ENCODE data around the gene CDKN2A. TPM values are rescaled to one million over a fixed set of nuclear protein-coding genes. Genes with fewer than 3 reads are reported as not detected.
A peak's percentile ranks its signal among the peaks of the same experiment; 100 is the strongest.

The CDKN2A gene
- total and polyA plus RNA-seq, 4 donors, result 2.3 to 9.4 (median 5.3) TPM

DNA sequence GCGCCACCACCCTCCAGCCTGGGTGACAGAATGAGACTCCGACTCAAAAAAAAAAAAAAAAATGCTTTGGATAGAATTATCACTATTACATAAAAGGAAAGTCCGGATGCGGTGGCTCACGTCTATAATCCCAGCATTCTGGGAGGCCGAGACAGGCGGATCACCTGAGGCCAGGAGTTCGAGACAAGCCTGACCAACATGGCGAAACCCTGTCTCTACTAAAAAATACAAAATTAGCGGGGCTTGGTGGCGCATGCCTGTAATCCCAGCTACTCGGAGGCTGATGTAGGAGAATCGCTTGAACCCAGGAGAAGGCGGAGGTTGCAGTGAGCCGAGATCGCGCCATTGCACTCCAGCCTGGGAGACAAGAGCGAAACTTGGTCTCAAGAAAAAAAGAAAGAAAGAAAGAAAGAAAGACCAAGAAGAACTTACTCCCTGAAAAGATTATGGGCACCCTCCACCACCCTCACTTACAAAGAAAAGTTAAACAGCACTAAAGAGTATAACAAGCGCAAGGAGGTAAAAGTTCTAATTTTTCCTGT, 17.8 kb downstream of the CDKN2A start:
- Histone ChIP-seq H3K4me1 (ENCODE audit: control insufficient read depth in 1 of 2, insufficient read depth in 2 of 2, low read length in 2 of 2) (no peaks in the 10 kb centered on the region), H3K36me3 (ENCODE audit: control insufficient read depth in 1 of 2, insufficient read depth in 2 of 2, low read length in 1 of 2) (no peaks in the 10 kb centered on the region), H3K27ac (ENCODE audit: low read depth in 1 of 2, low read length in 2 of 2) (no peak overlapping the region), H3K27me3 (ENCODE audit: control insufficient read depth in 1 of 2, insufficient read depth in 2 of 2, low read length in 1 of 2) (no peaks in the 10 kb centered on the region), H3K4me3 (ENCODE audit: low read length in 2 of 2) (no peak overlapping the region), H3K9me3 (ENCODE audit: control insufficient read depth, low read length) (no peaks in the 10 kb centered on the region)
- WGBS, 2 donors, result 20 to 25% methylated on average over 19 of the region's 19 CpGs
- intact Hi-C loops (cut with DNase I), result no loop called here
- ATAC-seq (ENCODE audit: low FRiP score) (no peak), DNase-seq (no peak)

DNA sequence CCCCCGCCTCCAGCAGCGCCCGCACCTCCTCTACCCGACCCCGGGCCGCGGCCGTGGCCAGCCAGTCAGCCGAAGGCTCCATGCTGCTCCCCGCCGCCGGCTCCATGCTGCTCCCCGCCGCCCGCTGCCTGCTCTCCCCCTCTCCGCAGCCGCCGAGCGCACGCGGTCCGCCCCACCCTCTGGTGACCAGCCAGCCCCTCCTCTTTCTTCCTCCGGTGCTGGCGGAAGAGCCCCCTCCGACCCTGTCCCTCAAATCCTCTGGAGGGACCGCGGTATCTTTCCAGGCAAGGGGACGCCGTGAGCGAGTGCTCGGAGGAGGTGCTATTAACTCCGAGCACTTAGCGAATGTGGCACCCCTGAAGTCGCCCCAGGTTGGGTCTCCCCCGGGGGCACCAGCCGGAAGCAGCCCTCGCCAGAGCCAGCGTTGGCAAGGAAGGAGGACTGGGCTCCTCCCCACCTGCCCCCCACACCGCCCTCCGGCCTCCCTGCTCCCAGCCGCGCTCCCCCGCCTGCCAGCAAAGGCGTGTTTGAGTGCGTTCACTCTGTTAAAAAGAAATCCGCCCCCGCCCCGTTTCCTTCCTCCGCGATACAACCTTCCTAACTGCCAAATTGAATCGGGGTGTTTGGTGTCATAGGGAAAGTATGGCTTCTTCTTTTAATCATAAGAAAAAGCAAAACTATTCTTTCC, 19.3 kb downstream of the CDKN2A start:
- Histone ChIP-seq H3K27me3 (ENCODE audit: control insufficient read depth in 1 of 2, insufficient read depth in 2 of 2, low read length in 1 of 2) (peaks cover 0 to 3% of the 10 kb centered on the region in 2 donors), H3K4me1 (ENCODE audit: control insufficient read depth in 1 of 2, insufficient read depth in 2 of 2, low read length in 2 of 2) (no peaks in the 10 kb centered on the region), H3K27ac (ENCODE audit: low read depth in 1 of 2, low read length in 2 of 2) (no peak overlapping the region), H3K9me3 (ENCODE audit: control insufficient read depth, low read length) (no peaks in the 10 kb centered on the region), H3K36me3 (ENCODE audit: control insufficient read depth in 1 of 2, insufficient read depth in 2 of 2, low read length in 1 of 2) (no peaks in the 10 kb centered on the region), H3K4me3 (ENCODE audit: low read length in 2 of 2) (peak overlapping the region in 1 of 2 donors; percentile 3)
- DNase-seq (peak in 1 of 2 donors; percentile 79), ATAC-seq (ENCODE audit: low FRiP score) (peak; percentile 62)
- WGBS, 2 donors, result 2% methylated on average over 49 to 51 of the region's 51 CpGs
- intact Hi-C loops (cut with DNase I), result no loop called here

DNA sequence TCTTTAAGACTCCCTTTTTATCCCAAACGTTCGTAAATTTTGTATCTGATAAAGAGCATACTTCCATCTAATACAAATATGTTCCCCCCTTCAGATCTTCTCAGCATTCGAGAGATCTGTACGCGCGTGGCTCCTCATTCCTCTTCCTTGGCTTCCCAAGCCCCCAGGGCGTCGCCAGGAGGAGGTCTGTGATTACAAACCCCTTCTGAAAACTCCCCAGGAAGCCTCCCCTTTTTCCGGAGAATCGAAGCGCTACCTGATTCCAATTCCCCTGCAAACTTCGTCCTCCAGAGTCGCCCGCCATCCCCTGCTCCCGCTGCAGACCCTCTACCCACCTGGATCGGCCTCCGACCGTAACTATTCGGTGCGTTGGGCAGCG, 19.9 kb downstream of the CDKN2A start:
- H3K4me3 ChIP-seq (ENCODE audit: low read length in 2 of 2), result peak overlapping the region in 1 of 2 donors; percentile 3
- intact Hi-C loops (cut with DNase I), result no loop called here
- H3K27ac ChIP-seq (ENCODE audit: low read depth in 1 of 2, low read length in 2 of 2), result no peak overlapping the region
- H3K9me3 ChIP-seq (ENCODE audit: control insufficient read depth, low read length), result no peaks in the 10 kb centered on the region
- H3K27me3 ChIP-seq (ENCODE audit: control insufficient read depth in 1 of 2, insufficient read depth in 2 of 2, low read length in 1 of 2), result peaks cover 0 to 3% of the 10 kb centered on the region in 2 donors
- no peaks in the 10 kb centered on the region for H3K36me3 ChIP-seq (ENCODE audit: control insufficient read depth in 1 of 2, insufficient read depth in 2 of 2, low read length in 1 of 2)
- no peak for ATAC-seq (ENCODE audit: low FRiP score)
- no peaks in the 10 kb centered on the region for H3K4me1 ChIP-seq (ENCODE audit: control insufficient read depth in 1 of 2, insufficient read depth in 2 of 2, low read length in 2 of 2)
- DNase-seq, result no peak
- WGBS, 2 donors, result 5 to 8% methylated on average over 21 of the region's 21 CpGs

DNA sequence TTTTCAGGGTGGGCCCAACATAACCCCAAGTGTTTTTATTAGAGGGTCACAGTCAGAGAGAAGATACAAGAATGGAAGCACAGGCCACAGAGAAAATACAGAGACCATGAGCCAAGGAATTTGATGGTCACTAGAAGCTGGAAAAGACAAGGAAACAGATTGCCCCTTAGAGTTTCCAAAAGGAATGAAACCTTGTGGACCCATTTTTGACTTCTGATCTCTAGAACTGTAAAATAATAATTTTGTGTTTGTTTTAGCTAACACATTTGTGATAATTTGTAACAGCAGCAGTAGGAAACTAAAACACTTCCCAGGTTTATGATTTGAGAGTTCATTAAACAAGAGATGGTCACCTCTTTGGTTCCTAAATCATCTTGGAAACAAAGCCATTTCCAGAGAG, 21.8 kb downstream of the CDKN2A start:
- Histone ChIP-seq H3K36me3 (ENCODE audit: control insufficient read depth in 1 of 2, insufficient read depth in 2 of 2, low read length in 1 of 2) (no peaks in the 10 kb centered on the region), H3K4me3 (ENCODE audit: low read length in 2 of 2) (no peak overlapping the region), H3K27ac (ENCODE audit: low read depth in 1 of 2, low read length in 2 of 2) (no peak overlapping the region), H3K4me1 (ENCODE audit: control insufficient read depth in 1 of 2, insufficient read depth in 2 of 2, low read length in 2 of 2) (no peaks in the 10 kb centered on the region), H3K27me3 (ENCODE audit: control insufficient read depth in 1 of 2, insufficient read depth in 2 of 2, low read length in 1 of 2) (peaks cover 0 to 3% of the 10 kb centered on the region in 2 donors), H3K9me3 (ENCODE audit: control insufficient read depth, low read length) (no peaks in the 10 kb centered on the region)
- DNase-seq (no peak), ATAC-seq (ENCODE audit: low FRiP score) (no peak)
- intact Hi-C loops (cut with DNase I), result no loop called here

DNA sequence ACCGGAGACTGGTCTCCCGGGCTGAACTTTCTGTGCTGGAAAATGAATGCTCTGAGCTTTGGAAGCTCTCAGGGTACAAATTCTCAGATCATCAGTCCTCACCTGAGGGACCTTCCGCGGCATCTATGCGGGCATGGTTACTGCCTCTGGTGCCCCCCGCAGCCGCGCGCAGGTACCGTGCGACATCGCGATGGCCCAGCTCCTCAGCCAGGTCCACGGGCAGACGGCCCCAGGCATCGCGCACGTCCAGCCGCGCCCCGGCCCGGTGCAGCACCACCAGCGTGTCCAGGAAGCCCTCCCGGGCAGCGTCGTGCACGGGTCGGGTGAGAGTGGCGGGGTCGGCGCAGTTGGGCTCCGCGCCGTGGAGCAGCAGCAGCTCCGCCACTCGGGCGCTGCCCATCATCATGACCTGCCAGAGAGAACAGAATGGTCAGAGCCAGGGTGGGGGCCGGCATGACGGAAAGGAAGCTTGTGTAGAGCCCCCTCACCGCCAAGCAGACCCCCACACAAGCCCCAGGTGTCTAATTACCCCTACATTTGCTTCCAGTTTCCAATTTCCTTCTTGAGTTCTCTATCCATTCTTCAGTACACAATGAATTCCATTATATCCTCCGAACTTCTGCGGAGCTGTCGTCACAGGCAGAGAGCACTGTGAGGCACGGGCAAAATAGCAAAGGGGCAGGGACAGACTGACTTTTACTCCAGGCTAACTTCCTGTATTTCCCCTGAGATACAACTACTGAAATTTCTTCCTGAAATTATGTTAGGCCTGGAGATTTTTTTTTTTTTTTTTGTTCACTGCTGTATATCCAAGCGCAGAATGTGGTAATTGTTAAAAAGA, 23.2 kb downstream of the CDKN2A start:
- no peak for ATAC-seq (ENCODE audit: low FRiP score)
- intact Hi-C loops (cut with DNase I), result no loop called here
- WGBS, 2 donors, result 10 to 16% methylated on average over 45 of the region's 45 CpGs

DNA sequence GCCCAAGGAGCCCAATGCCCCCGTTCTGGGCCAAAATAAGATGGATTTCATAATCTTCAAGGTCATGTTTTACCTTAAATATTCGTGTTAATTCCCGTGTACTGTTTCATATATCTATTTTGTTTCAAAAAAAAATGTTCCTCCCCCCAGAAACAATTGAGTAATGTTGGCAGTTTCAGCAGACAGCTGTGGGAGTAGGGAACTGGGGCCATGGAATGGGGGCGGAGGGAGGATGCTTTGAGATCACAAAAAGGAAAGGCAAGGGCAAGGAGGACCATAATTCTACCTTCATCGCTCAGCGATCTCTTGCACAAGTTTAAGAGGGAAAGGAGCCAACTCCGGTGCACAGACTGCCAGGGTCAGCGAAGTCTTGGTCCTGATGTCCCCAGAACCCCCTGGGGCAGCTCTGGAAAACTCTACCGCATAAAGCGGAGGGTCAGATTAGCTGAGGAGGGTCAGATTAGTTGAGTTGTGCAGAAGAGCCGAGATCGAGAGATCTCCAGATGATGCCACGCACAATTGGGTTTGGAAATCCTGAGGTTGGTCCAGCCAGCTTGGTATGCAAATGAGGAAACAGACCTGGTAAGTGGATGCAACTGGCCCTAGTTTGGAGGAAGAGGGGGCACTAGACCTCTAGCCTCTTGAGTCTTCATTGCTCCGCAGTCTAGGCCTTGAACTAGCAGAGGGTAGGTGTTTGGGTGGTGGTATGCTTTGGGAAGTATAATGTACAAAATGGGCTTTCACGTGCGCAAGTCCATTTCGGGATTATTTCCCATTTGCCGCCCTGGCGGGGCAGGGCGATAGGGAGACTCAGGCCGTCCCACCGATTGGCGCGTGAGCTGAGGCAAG, 24.0 kb downstream of the CDKN2A start:
- no peak overlapping the region for H3K4me3 ChIP-seq (ENCODE audit: low read length in 2 of 2)
- WGBS, 2 donors, result 22 to 35% methylated on average over 24 of the region's 24 CpGs
- H3K9me3 ChIP-seq (ENCODE audit: control insufficient read depth, low read length), result peaks cover 1% of the 10 kb centered on the region
- H3K27ac ChIP-seq (ENCODE audit: low read depth in 1 of 2, low read length in 2 of 2), result no peak overlapping the region
- peaks cover 0 to 4% of the 10 kb centered on the region in 2 donors for H3K27me3 ChIP-seq (ENCODE audit: control insufficient read depth in 1 of 2, insufficient read depth in 2 of 2, low read length in 1 of 2)
- ATAC-seq (ENCODE audit: low FRiP score) (no peak), DNase-seq (no peak)
- H3K4me1 ChIP-seq (ENCODE audit: control insufficient read depth in 1 of 2, insufficient read depth in 2 of 2, low read length in 2 of 2), result no peaks in the 10 kb centered on the region
- intact Hi-C loops (cut with DNase I), result no loop called here
- no peaks in the 10 kb centered on the region for H3K36me3 ChIP-seq (ENCODE audit: control insufficient read depth in 1 of 2, insufficient read depth in 2 of 2, low read length in 1 of 2)

More for the DNA sequence above, 23.2 kb downstream of the CDKN2A start:
- Histone ChIP-seq H3K27me3 (ENCODE audit: control insufficient read depth in 1 of 2, insufficient read depth in 2 of 2, low read length in 1 of 2) (peaks cover 0 to 3% of the 10 kb centered on the region in 2 donors), H3K4me3 (ENCODE audit: low read length in 2 of 2) (no peak overlapping the region), H3K27ac (ENCODE audit: low read depth in 1 of 2, low read length in 2 of 2) (no peak overlapping the region), H3K36me3 (ENCODE audit: control insufficient read depth in 1 of 2, insufficient read depth in 2 of 2, low read length in 1 of 2) (no peaks in the 10 kb centered on the region), H3K9me3 (ENCODE audit: control insufficient read depth, low read length) (peaks cover 1% of the 10 kb centered on the region), H3K4me1 (ENCODE audit: control insufficient read depth in 1 of 2, insufficient read depth in 2 of 2, low read length in 2 of 2) (no peaks in the 10 kb centered on the region)
- DNase-seq, result no peak

DNA sequence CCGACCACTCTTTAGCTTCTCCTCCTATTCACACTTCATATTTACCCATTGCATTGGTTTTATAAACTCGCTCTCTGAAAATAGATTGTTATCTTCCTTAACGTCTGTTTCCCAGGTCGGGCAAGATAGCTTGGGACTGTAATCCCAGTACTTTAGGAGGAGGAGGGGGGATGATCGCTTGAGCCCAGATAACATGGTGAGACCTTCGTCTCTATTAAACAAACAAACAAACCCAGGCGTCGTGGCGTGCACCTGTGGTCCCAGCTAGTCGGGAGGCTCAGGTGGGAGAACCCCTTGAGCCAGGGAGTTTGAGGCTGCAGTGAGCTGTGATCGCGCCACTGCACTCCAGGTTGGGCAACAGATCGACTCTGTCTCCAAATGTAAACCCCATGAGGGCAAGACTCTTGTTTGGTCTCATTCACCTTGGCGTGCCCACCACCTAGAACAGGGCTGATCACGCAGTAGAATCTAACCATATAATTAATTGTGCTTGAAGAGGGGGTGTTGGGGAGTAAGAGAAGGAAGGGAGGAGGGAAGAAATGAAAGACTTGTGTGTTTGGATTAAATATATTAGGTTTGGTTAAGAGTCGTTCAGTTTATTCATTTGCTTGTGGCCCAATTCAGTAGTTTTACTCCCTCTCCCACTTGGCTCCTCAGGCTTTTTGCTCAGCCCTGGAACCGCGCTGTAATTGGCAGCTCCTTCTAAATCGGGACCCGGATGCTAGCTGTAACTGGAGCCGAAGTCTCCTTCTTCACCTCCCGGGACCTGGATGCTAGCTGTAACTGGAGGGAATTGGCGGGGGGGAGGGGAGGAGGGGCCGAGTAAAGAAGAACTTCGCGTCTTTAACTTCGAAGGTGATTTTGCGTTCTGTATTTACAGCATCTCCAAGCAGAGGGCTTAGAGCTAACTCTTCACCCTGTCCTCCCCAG, 24.9 kb downstream of the CDKN2A start:
- DNase-seq (no peak), ATAC-seq (ENCODE audit: low FRiP score) (no peak)
- H3K36me3 ChIP-seq (ENCODE audit: control insufficient read depth in 1 of 2, insufficient read depth in 2 of 2, low read length in 1 of 2), result no peaks in the 10 kb centered on the region
- intact Hi-C loops (cut with DNase I), result no loop called here
- H3K27ac ChIP-seq (ENCODE audit: low read depth in 1 of 2, low read length in 2 of 2), result no peak overlapping the region
- peaks cover 0 to 5% of the 10 kb centered on the region in 2 donors for H3K27me3 ChIP-seq (ENCODE audit: control insufficient read depth in 1 of 2, insufficient read depth in 2 of 2, low read length in 1 of 2)
- H3K4me1 ChIP-seq (ENCODE audit: control insufficient read depth in 1 of 2, insufficient read depth in 2 of 2, low read length in 2 of 2), result no peaks in the 10 kb centered on the region
- H3K4me3 ChIP-seq (ENCODE audit: low read length in 2 of 2), result no peak overlapping the region
- H3K9me3 ChIP-seq (ENCODE audit: control insufficient read depth, low read length), result peaks cover 3% of the 10 kb centered on the region
- 13 to 18% methylated on average over 27 to 28 of the region's 28 CpGs for WGBS, 2 donors
